Large intestine (tissue), 12 donors: ENCODE data around the gene PPM1L. TPM values are rescaled to one million over a fixed set of nuclear protein-coding genes. Genes with fewer than 3 reads are reported as not detected.
"Not testable (repeated sequence)": the region's sequence is repeated elsewhere in the genome, so short reads cannot be mapped to it uniquely, and the experiment has no call there.

Experiments used
- DNase-seq, 2 donors: peaks; one replicate each; pipeline versions ENCODE4 v3.0.0 to v3.0.0-alpha.2; 2013
- H3K27ac ChIP-seq: one replicate; pipeline ENCODE4 v1.5.1; 2013; ENCODE audit warnings: low read length
- H3K27me3 ChIP-seq: 2 replicates; pipeline ENCODE4 v1.6.1; 2013; ENCODE audit warnings: low read length; ENCODE audit not compliant: control insufficient read depth, insufficient read depth
- H3K36me3 ChIP-seq: 2 replicates; pipeline ENCODE4 v1.6.1; 2013; ENCODE audit warnings: low read length; ENCODE audit not compliant: control insufficient read depth, insufficient read depth
- H3K4me1 ChIP-seq: one replicate; pipeline ENCODE4 v1.6.1; 2013; ENCODE audit warnings: low read length; ENCODE audit not compliant: control insufficient read depth, insufficient read depth
- H3K4me3 ChIP-seq: one replicate; pipeline ENCODE4 v1.5.1; 2013; ENCODE audit warnings: low read length
- H3K9me3 ChIP-seq: one replicate; pipeline ENCODE4 v1.6.1; 2013; ENCODE audit warnings: mild to moderate bottlenecking, low read depth, low read length, moderate library complexity; ENCODE audit not compliant: control insufficient read depth
- WGBS: methylation state at CpG from one replicate; pipeline ENCODE4 v1.1.5; 2013; ENCODE audit warnings: low lambda C conversion rate; ENCODE audit not compliant: insufficient coverage; 5-methylcytosine and 5-hydroxymethylcytosine counted together
- long read RNA-seq, 11 donors: transcript quantifications; one replicate each; lab custom pipeline, GENCODE V29; 2026
- polyA plus RNA-seq: library from polyadenylated mRNA; unstranded; fragments of 120-200 nt; gene quantifications from one replicate; pipeline ENCODE4 v1.2.1, GENCODE V29; 2013

The PPM1L gene
- 4.5 TPM for polyA plus RNA-seq
- long read RNA-seq, donor 1, result 0 reads
- long read RNA-seq, donor 2, result 0 reads
- long read RNA-seq, donor 3, result 0 reads
- long read RNA-seq, donor 4, result 0 reads
- long read RNA-seq, donor 5, result 0 reads
- long read RNA-seq, donor 6, result 0 reads
- long read RNA-seq, donor 7, result 0 reads
- long read RNA-seq, donor 8, result 0 reads
- long read RNA-seq, donor 9, result 0 reads
- long read RNA-seq, donor 10, result 0 reads
- long read RNA-seq, donor 11, result 0 reads

DNA sequence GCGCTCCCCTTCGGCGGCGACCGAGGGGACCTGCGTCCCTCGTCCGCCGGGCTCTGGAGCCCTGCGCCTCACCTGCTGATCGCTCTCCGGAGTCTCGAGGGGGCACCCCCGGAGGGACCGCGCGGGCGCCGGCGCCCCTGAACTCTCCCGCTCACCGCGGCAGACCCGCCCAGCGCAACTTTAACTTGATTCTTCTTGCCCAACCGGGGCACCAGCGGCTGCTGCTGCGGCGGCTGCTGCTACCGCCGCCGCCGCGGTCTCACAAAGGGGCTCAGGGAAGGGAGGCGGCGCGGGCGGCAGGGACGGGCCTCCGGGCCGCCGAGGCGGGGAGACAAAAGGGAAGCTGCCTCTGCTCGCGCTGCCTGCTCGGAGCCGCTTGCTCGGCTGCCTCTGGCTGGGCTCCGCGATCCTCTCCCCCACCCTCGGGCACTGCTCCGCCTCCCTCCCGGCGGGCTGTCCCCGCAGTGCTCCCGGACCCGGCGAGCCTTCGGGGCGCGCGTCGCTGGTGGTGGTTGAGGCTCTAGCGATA is at the start of gene PPM1L:
TSS of gene PPM1L (plus strand) at position 456 of the 529 bp plus-strand sequence.
- Histone ChIP-seq H3K9me3 (no peaks in the 10 kb centered on the region), H3K36me3 (no peaks in the 10 kb centered on the region), H3K27ac (peak within 1 kb of the TSS; percentile 82), H3K4me3 (peak within 1 kb of the TSS; percentile 77), H3K4me1 (peaks cover 13% of the 10 kb centered on the region), H3K27me3 (peaks cover 17% of the 10 kb centered on the region)
- DNase-seq, result peak in 1 of 2 donors; percentile 19
- WGBS, result no CpG with 5 or more reads among the region's 64 CpGs

GRCh38 chr3:160707187-160707794 is 48.7 kb upstream of the PPM1L start:
- Histone ChIP-seq H3K36me3 (no peaks in the 10 kb centered on the region), H3K9me3 (no peaks in the 10 kb centered on the region), H3K4me1 (no peaks in the 10 kb centered on the region), H3K4me3 (no peak overlapping the region), H3K27me3 (peaks cover 19% of the 10 kb centered on the region), H3K27ac (no peak overlapping the region)
- peak; percentile 12 to 17 for DNase-seq
- WGBS, result 33% methylated on average over 2 of the region's 4 CpGs

DNA sequence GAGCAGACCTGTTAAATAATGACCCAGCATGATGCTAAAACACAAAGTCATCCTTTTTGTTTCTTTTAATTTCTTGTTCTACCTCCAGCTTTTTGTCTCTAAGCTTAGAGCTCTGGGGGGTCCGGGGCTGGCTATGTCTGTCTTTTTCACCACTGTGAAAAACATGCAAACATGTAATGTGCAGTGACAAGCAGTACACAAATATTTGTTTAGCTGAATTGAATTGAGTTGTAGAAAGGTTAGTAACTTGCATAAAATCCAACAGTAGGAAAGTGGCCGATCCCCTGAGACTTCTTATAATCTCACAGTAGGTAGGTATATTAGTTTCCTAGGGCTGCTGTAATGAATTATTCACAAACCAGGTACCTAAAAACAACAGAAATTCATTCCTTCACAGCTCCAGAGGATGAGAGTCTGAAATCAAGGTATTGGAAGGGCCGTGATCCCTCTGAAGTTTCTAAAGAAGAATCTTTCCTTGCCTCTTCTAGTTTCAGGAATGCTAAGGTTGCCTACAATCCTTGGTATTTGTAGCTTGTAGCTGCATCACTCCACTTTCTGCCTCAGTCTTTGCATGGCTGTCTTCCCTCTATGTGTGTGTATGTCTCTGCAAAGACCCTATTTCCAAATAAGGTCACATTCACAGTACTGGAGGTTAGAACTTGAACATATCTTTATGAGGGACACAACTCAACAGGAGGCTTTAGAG is 46.4 kb upstream of the PPM1L start:
- no peak overlapping the region for H3K4me3 ChIP-seq
- H3K27me3 ChIP-seq, result peaks cover 21% of the 10 kb centered on the region
- no peaks in the 10 kb centered on the region for H3K36me3 ChIP-seq
- H3K4me1 ChIP-seq, result no peaks in the 10 kb centered on the region
- DNase-seq, result no peak
- H3K27ac ChIP-seq, result no peak overlapping the region
- H3K9me3 ChIP-seq, result no peaks in the 10 kb centered on the region
- WGBS, result 75% methylated on average over 2 of the region's 3 CpGs

DNA sequence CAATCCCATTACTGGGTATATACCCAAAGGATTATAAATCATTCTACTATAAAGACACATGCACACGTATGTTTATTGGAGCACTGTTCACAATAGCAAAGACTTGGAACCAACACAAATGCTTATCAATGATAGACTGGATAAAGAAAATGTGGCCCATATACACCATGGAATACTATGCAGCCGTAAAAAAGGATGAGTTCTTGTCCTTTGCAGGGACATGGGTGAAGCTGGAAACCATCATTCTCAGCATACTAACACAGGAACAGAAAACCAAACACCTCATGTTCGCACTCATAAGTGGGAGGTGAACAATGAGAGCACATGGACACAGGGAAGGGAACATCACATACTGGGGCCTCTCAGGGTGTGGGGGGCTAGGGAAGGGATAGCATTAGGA is 42.9 kb upstream of the PPM1L start:
- not testable (repeated sequence) for H3K27ac ChIP-seq, H3K9me3 ChIP-seq, H3K36me3 ChIP-seq, H3K4me1 ChIP-seq, DNase-seq, H3K4me3 ChIP-seq
- peaks cover 16% of the 10 kb centered on the region for H3K27me3 ChIP-seq
- no CpG with 5 or more reads among the region's 3 CpGs for WGBS

GRCh38 chr3:160719710-160720109 is 36.3 kb upstream of the PPM1L start:
- Histone ChIP-seq H3K4me3 (no peak overlapping the region), H3K27ac (no peak overlapping the region)
- 100% methylated on average over 1 of the region's 11 CpGs for WGBS

DNA sequence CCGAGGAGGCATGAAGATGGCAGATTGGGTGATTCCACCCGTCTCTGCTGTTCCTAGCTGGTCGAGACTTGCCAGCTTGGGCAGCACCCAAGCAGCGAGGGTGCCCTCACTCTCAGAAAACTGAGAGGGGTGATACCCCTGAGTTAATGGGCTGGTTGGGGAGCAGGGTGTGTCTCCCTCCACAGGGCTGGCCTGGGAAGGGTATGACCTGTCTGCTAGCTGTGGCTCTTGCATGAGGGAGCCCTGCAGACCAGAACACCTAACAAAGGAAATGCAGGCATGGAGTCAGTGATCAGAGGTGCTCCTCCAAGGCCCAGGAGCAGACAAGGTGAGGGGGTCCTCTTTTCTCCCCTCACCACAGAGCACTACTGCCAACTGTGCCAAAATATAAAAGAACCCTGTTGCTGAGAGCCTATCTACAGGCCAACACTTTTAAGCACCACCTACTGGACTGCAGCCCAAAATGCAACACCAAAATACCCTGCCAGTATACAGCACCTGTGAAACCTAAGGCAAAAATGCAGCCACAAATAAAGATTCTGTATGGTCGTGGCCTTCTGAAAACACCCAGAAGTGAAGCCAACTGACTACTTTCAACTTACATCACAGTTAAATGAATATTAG is 35.8 kb upstream of the PPM1L start:
- no peak for DNase-seq
- no CpG with 5 or more reads among the region's 5 CpGs for WGBS
- no peaks in the 10 kb centered on the region for H3K27me3 ChIP-seq
- H3K27ac ChIP-seq, result no peak overlapping the region
- H3K36me3 ChIP-seq, result no peaks in the 10 kb centered on the region
- H3K9me3 ChIP-seq, result no peaks in the 10 kb centered on the region
- no peak overlapping the region for H3K4me3 ChIP-seq
- H3K4me1 ChIP-seq, result no peaks in the 10 kb centered on the region

More at GRCh38 chr3:160719710-160720109, 36.3 kb upstream of the PPM1L start:
- H3K9me3 ChIP-seq, result no peaks in the 10 kb centered on the region
- no peaks in the 10 kb centered on the region for H3K4me1 ChIP-seq
- H3K36me3 ChIP-seq, result no peaks in the 10 kb centered on the region
- no peak for DNase-seq
- peaks cover under 1% of the 10 kb centered on the region for H3K27me3 ChIP-seq

GRCh38 chr3:160722331-160722730 is 33.7 kb upstream of the PPM1L start:
- H3K27me3 ChIP-seq, result no peaks in the 10 kb centered on the region
- no peaks in the 10 kb centered on the region for H3K36me3 ChIP-seq
- no peak overlapping the region for H3K4me3 ChIP-seq
- no peak for DNase-seq
- no peaks in the 10 kb centered on the region for H3K4me1 ChIP-seq
- H3K9me3 ChIP-seq, result no peaks in the 10 kb centered on the region
- no peak overlapping the region for H3K27ac ChIP-seq
- 90% methylated on average over 1 of the region's 2 CpGs for WGBS

DNA sequence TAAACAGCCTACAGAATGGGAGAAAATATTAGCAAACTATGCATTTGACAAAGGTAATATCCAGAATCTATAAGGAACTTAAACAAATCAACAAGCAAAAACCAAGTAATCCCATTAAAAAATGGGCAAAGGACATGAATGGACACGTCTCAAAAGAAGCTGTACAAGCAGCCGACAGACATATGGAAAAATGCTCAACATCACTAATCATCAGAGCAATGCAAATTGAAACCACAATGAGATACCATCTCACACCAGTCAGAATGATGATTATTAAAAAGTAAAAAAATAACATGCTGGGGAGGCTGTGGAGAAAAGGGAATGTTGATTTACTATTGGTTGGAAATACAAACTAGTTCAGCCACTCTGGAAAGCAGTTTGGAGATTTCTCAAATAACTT is 30.7 kb upstream of the PPM1L start:
- no CpG with 5 or more reads among the region's 2 CpGs for WGBS
- Histone ChIP-seq H3K4me3 (no peak overlapping the region), H3K9me3 (no peaks in the 10 kb centered on the region), H3K27me3 (no peaks in the 10 kb centered on the region), H3K4me1 (no peaks in the 10 kb centered on the region), H3K36me3 (no peaks in the 10 kb centered on the region), H3K27ac (no peak overlapping the region)
- no peak for DNase-seq

- Histone ChIP-seq H3K4me1 (no peaks in the 10 kb centered on the region), H3K27me3 (no peaks in the 10 kb centered on the region), H3K36me3 (no peaks in the 10 kb centered on the region), H3K27ac (no peak overlapping the region), H3K9me3 (no peaks in the 10 kb centered on the region), H3K4me3 (no peak overlapping the region)
- WGBS, result 100% methylated on average over 1 of the region's 1 CpG
- DNase-seq, result no peak
These were observed 20.2 kb upstream of the PPM1L start for GRCh38 chr3:160735826-160736225.

GRCh38 chr3:160738048-160738447 is 18.0 kb upstream of the PPM1L start:
- WGBS, result 80% methylated on average over 1 of the region's 2 CpGs
- Histone ChIP-seq H3K4me1 (no peaks in the 10 kb centered on the region), H3K27ac (no peak overlapping the region), H3K9me3 (no peaks in the 10 kb centered on the region), H3K36me3 (no peaks in the 10 kb centered on the region), H3K27me3 (no peaks in the 10 kb centered on the region), H3K4me3 (no peak overlapping the region)
- DNase-seq, result no peak
